IMR-90 (cell line): Measurements from ENCODE around the gene DENND1A. TPM values are rescaled to one million over a fixed set of nuclear protein-coding genes. Genes with fewer than 3 reads are reported as not detected.

ENCODE experiments used
- ATAC-seq: fragments of 200-7000 bp; cut with Tn5 transposase; 2 replicates; pipeline ENCODE4 v1.9.1; 2020; ENCODE audit warnings: low read depth, mild to moderate bottlenecking, moderate library complexity
- BruUV-seq: library from RNA; stranded (reverse); fragments of 400-500 nt; replicated peaks from 2 replicates; lab custom pipeline; 2021; lab: Mats Ljungman, UMichigan
- CTCF ChIA-PET: fragments of 300-600 bp; formaldehyde crosslinking; extraction: SDS; loops from one replicate; lab custom pipeline; 2021; ENCODE audit warnings: antibody characterized with exemption; lab: Yijun Ruan, JAX
- POLR2A ChIA-PET: fragments of 300-600 bp; sonication (Branson Sonifier 250); formaldehyde crosslinking; loops from one replicate; lab custom pipeline; 2022; ENCODE audit warnings: antibody characterized with exemption; ENCODE audit not compliant: unreplicated experiment; lab: Charles Lee
- DNase-seq: peaks from one replicate; pipeline ENCODE4 v3.0.0; 2013
- H2AFZ ChIP-seq: replicated peaks from 2 replicates; pipeline ENCODE3; 2013; ENCODE audit warnings: low read length, mild to moderate bottlenecking; ENCODE audit not compliant: poor library complexity
- H2AK5ac ChIP-seq: 2 replicates; pipeline ENCODE4 v1.6.1; 2013; ENCODE audit warnings: low read depth, low read length, inconsistent platforms
- H2AK9ac ChIP-seq: replicated peaks from 2 replicates; pipeline ENCODE3; 2013; ENCODE audit warnings: mild to moderate bottlenecking, low read depth, low read length, moderate library complexity; ENCODE audit not compliant: poor library complexity
- H2BK120ac ChIP-seq: 2 replicates; pipeline ENCODE4 v1.6.1; 2013; ENCODE audit warnings: low read depth, low read length, inconsistent platforms
- H2BK15ac ChIP-seq: 3 replicates; pipeline ENCODE4 v1.6.1; 2013; ENCODE audit warnings: low read depth, low read length, inconsistent platforms
- H2BK20ac ChIP-seq: 2 replicates; pipeline ENCODE4 v1.6.1; 2013; ENCODE audit warnings: low read depth, mild to moderate bottlenecking, inconsistent platforms, low read length, moderate library complexity
- H2BK5ac ChIP-seq: 2 replicates; pipeline ENCODE4 v1.6.1; 2013; ENCODE audit warnings: mild to moderate bottlenecking, low read depth, low read length, inconsistent platforms; ENCODE audit not compliant: poor library complexity, severe bottlenecking
- H3K14ac ChIP-seq: replicated peaks from 2 replicates; pipeline ENCODE4 v1.6.1; 2013; ENCODE audit warnings: low read depth, low read length, inconsistent platforms
- H3K18ac ChIP-seq: 2 replicates; pipeline ENCODE4 v1.6.1; 2013; ENCODE audit warnings: low read depth, low read length, control low read depth
- H3K23ac ChIP-seq: 2 replicates; pipeline ENCODE4 v1.6.1; 2013; ENCODE audit warnings: low read depth, low read length, inconsistent platforms
- H3K27ac ChIP-seq: 2 replicates; pipeline ENCODE4 v1.5.1; 2013; ENCODE audit warnings: mild to moderate bottlenecking, control low read depth, low read length; ENCODE audit not compliant: insufficient read depth
- H3K27me3 ChIP-seq: 2 replicates; pipeline ENCODE4 v1.6.1; 2013; ENCODE audit warnings: low read length; ENCODE audit not compliant: control insufficient read depth, insufficient read depth
- H3K36me3 ChIP-seq: 2 replicates; pipeline ENCODE4 v1.6.1; 2013; ENCODE audit warnings: low read length, mixed read lengths; ENCODE audit not compliant: control insufficient read depth, insufficient read depth
- H3K4ac ChIP-seq: 2 replicates; pipeline ENCODE4 v1.6.1; 2013; ENCODE audit warnings: low read depth, low read length, inconsistent platforms
- H3K4me1 ChIP-seq: 2 replicates; pipeline ENCODE4 v1.6.1; 2013; ENCODE audit warnings: low read length, mixed read lengths; ENCODE audit not compliant: control insufficient read depth, insufficient read depth
- H3K4me2 ChIP-seq: 2 replicates; pipeline ENCODE4 v1.6.1; 2013; ENCODE audit warnings: low read depth, mild to moderate bottlenecking, control low read depth, low read length, moderate library complexity
- H3K4me3 ChIP-seq: 2 replicates; pipeline ENCODE4 v1.5.1; 2013; ENCODE audit warnings: low read depth, mild to moderate bottlenecking, control low read depth, low read length, moderate library complexity; ENCODE audit not compliant: insufficient read depth
- H3K56ac ChIP-seq: 2 replicates; pipeline ENCODE4 v1.6.1; 2013; ENCODE audit warnings: low read length, inconsistent platforms; ENCODE audit not compliant: insufficient read depth; ENCODE audit errors: extremely low read depth
- H3K79me1 ChIP-seq, 2 experiments: 2 replicates each; pipeline ENCODE4 v1.6.1; 2013; ENCODE audit warnings: low read length in 2 of 2, inconsistent platforms in 1 of 2, low read depth in 1 of 2
- H3K9ac ChIP-seq: 2 replicates; pipeline ENCODE4 v1.6.1; 2013; ENCODE audit warnings: low read depth, low read length, control low read depth
- H3K9me1 ChIP-seq: 2 replicates; pipeline ENCODE4 v1.6.1; 2013; ENCODE audit warnings: low read length, inconsistent platforms; ENCODE audit not compliant: insufficient read depth
- H3K9me3 ChIP-seq: 2 replicates; pipeline ENCODE4 v1.6.1; 2013; ENCODE audit warnings: low read length; ENCODE audit not compliant: control insufficient read depth, insufficient read depth
- H4K20me1 ChIP-seq: 2 replicates; pipeline ENCODE4 v1.6.1; 2013; ENCODE audit warnings: low read length, inconsistent platforms; ENCODE audit not compliant: insufficient read depth
- H4K5ac ChIP-seq: 2 replicates; pipeline ENCODE4 v1.6.1; 2013; ENCODE audit warnings: mild to moderate bottlenecking, low read depth, low read length, control low read depth
- H4K8ac ChIP-seq, 2 experiments: 2 replicates each; pipeline ENCODE4 v1.6.1; 2013; ENCODE audit warnings: low read depth in 2 of 2, low read length in 2 of 2, control low read depth in 1 of 2, inconsistent platforms in 1 of 2
- H4K91ac ChIP-seq: 2 replicates; pipeline ENCODE4 v1.6.1; 2013; ENCODE audit warnings: low read depth, low read length, inconsistent platforms; ENCODE audit not compliant: insufficient read depth
- CEBPB ChIP-seq: IDR thresholded peaks from 2 replicates; pipeline ENCODE4 v1.6.1; 2012; ENCODE audit warnings: low read depth, low read length, improper control_type of control experiment
- FOS ChIP-seq: fragments of 150-350 bp; IDR thresholded peaks from 2 replicates; pipeline ENCODE4 v1.6.1; 2016; ENCODE audit warnings: low read depth, low read length
- RCOR1 ChIP-seq: IDR thresholded peaks from 2 replicates; pipeline ENCODE4 v1.6.1; 2012; ENCODE audit warnings: mild to moderate bottlenecking, low read length, improper control_type of control experiment; ENCODE audit not compliant: insufficient replicate concordance
- RFX5 ChIP-seq: IDR thresholded peaks from 2 replicates; pipeline ENCODE4 v1.8.0; 2012; ENCODE audit warnings: low read depth, mild to moderate bottlenecking, low read length, moderate library complexity
- USF2 ChIP-seq: fragments of 150-350 bp; IDR thresholded peaks from 2 replicates; pipeline ENCODE4 v1.6.1; 2017; ENCODE audit warnings: mild to moderate bottlenecking, antibody characterized with exemption, low read length, low read depth
- WGBS, 2 experiments: methylation state at CpG; one replicate each; pipeline versions ENCODE4 v1.1.5 to v1.1.7; 2013; ENCODE audit warnings: missing lambda C conversion rate in 2 of 2; ENCODE audit not compliant: insufficient read length in 1 of 2; ENCODE audit errors: extremely low coverage in 2 of 2; 5-methylcytosine and 5-hydroxymethylcytosine counted together
- dilution Hi-C: fragments of 300-500 bp; cut with HindIII; formaldehyde crosslinking; loops from one replicate; pipeline ENCODE4 v1.14.3; 2018; ENCODE audit warnings: low sequenced_read_pairs; ENCODE audit not compliant: unreplicated experiment
- in situ Hi-C: fragments of 300-500 bp; cut with MboI; formaldehyde crosslinking; loops from 3 replicates; pipeline ENCODE4 v1.14.3; 2019; ENCODE audit warnings: low sequenced_read_pairs, inconsistent platforms, mixed read lengths
- intact Hi-C: fragments of 100-400 bp; cut with micrococcal nuclease; formaldehyde crosslinking; loops from 2 replicates; pipeline ENCODE4 v1.10.0; 2022
- polyA plus RNA-seq, 3 experiments: library from polyadenylated mRNA; depleted of rRNA; stranded (reverse); fragments of >200 nt; gene quantifications; 2 replicates each; pipeline ENCODE4 v1.2.3, GENCODE V29; 2012; ENCODE audit warnings: low replicate concordance in 1 of 3
- total RNA-seq: library from RNA; depleted of rRNA; stranded (reverse); fragments of >200 nt; gene quantifications from 2 replicates; pipeline ENCODE4 v1.2.3, GENCODE V29; 2012

DENND1A gene
- total and polyA plus RNA-seq, 2 of the 4 experiments (the other 2 are of a cell fraction): 21.4 to 27.6 TPM

- Histone ChIP-seq H4K20me1 (no peaks in the 10 kb centered on the region), H3K79me1 (no peaks in the 10 kb centered on the region), H4K91ac (no peak overlapping the region), H3K18ac (no peak overlapping the region), H3K9me3 (peaks cover 4% of the 10 kb centered on the region), H2AFZ (no peak overlapping the region), H3K56ac (no peak overlapping the region), H3K4ac (no peak overlapping the region), H2AK9ac (no peak overlapping the region), H2BK15ac (no peak overlapping the region), H3K27me3 (peaks cover 32% of the 10 kb centered on the region), H3K23ac (no peak overlapping the region), H3K4me1 (peaks cover 3% of the 10 kb centered on the region; the same call in 1 of the 2 replicates), H2BK5ac (no peak overlapping the region), H2BK20ac (no peak overlapping the region), H2AK5ac (no peak overlapping the region), H3K9me1 (no peaks in the 10 kb centered on the region), H3K4me3 (no peak overlapping the region), H3K9ac (no peak overlapping the region), H3K14ac (no peak overlapping the region), H2BK120ac (no peak overlapping the region), H4K5ac (no peak overlapping the region), H3K27ac (no peak overlapping the region), H3K36me3 (no peaks in the 10 kb centered on the region), H3K4me2 (no peak overlapping the region; the same call in 1 of the 2 replicates), H4K8ac (no peak overlapping the region)
- ChIA-PET CTCF (interaction anchor here (0.6 kb wide), 1 partner anchor 449 kb away, joined by 3 read pairs; no protein-coding TSS in a partner anchor), POLR2A (no interaction called here)
- TF ChIP-seq CEBPB (peak; percentile 99), RFX5 (no peak), FOS (no peak), USF2 (no peak), RCOR1 (no peak)
- DNase-seq (peak; percentile 41), ATAC-seq (peak; percentile 75)
- intact Hi-C loops (no loop called here), in situ Hi-C loops (no loop called here), dilution Hi-C loops (no loop called here)
- 25% methylated on average over 4 of the region's 9 CpGs; no CpG with 5 or more reads in 1 of the 2 experiments for WGBS, 2 experiments
- BruUV-seq: no TSS peak
Measured at GRCh38 chr9:123954518-123955280, 24.8 kb upstream of the DENND1A start.
